ENCODE results near the gene AQP5.

Gene AQP5

GRCh38 chr12:49932533-49933130 is 29.0 kb upstream of the AQP5 start:
- no peak for DNase-seq

- DNase-seq = no peak
Observed at GRCh38 chr12:49933796-49934195, 27.9 kb upstream of the AQP5 start.

- DNase-seq = no peak
Observed at GRCh38 chr12:49934505-49934904, 27.2 kb upstream of the AQP5 start.

- DNase-seq = no peak
Observed at GRCh38 chr12:49936925-49937324, 24.7 kb upstream of the AQP5 start.

GRCh38 chr12:49937639-49938300 is 23.9 kb upstream of the AQP5 start:
- DNase-seq = no peak

GRCh38 chr12:49939307-49939706 is 22.4 kb upstream of the AQP5 start:
- no peak for DNase-seq

GRCh38 chr12:49939707-49940106 is 22.0 kb upstream of the AQP5 start:
- no peak for DNase-seq

GRCh38 chr12:49941556-49942511 is 19.8 kb upstream of the AQP5 start:
- DNase-seq = no peak

GRCh38 chr12:49942512-49942893 is 19.2 kb upstream of the AQP5 start:
- DNase-seq = no peak

GRCh38 chr12:49942921-49943624 is 18.6 kb upstream of the AQP5 start:
- DNase-seq = no peak

- DNase-seq = no peak
Observed at GRCh38 chr12:49943625-49943960, 18.1 kb upstream of the AQP5 start.

- no peak for DNase-seq
Observed at GRCh38 chr12:49944046-49944445, 17.6 kb upstream of the AQP5 start.

- no peak for DNase-seq
Observed at GRCh38 chr12:49944718-49945117, 17.0 kb upstream of the AQP5 start.

GRCh38 chr12:49945394-49946080 is 16.1 kb upstream of the AQP5 start:
- DNase-seq = peak; percentile 91

- no peak for DNase-seq
Observed at GRCh38 chr12:49946086-49946485, 15.6 kb upstream of the AQP5 start.

GRCh38 chr12:49946497-49946896 is 15.2 kb upstream of the AQP5 start:
- DNase-seq = no peak

GRCh38 chr12:49947593-49948226 is 14.0 kb upstream of the AQP5 start:
- no peak for DNase-seq

GRCh38 chr12:49948866-49949845 is 12.5 kb upstream of the AQP5 start:
- DNase-seq = no peak

GRCh38 chr12:49949866-49950265 is 11.8 kb upstream of the AQP5 start:
- no peak for DNase-seq

GRCh38 chr12:49950273-49951251 is 11.1 kb upstream of the AQP5 start, which contains the start of gene AQP2:
AQP2 (plus strand) TSS chr12:49950737; CDS start chr12:49950831, 94 bp downstream.
- DNase-seq = no peak
